Mucosa of rectum (tissue), 2 donors: ENCODE measurements around the gene OSBPL1A.

Experiments
- H3K27ac ChIP-seq, 2 donors: one replicate each; pipeline ENCODE4 v1.7.0; 2013; ENCODE audit warnings: inconsistent platforms in 2 of 2, low read depth in 2 of 2, low read length in 2 of 2
- H3K27me3 ChIP-seq, 2 donors: one replicate each; pipeline ENCODE4 v1.7.0; 2013; ENCODE audit warnings: low read length in 2 of 2; ENCODE audit not compliant: control insufficient read depth in 2 of 2, insufficient read depth in 2 of 2
- H3K36me3 ChIP-seq, 2 donors: one replicate each; pipeline ENCODE4 v1.7.0; 2013; ENCODE audit warnings: low read length in 2 of 2; ENCODE audit not compliant: control insufficient read depth in 2 of 2, insufficient read depth in 2 of 2
- H3K4me1 ChIP-seq, 2 donors: one replicate each; pipeline ENCODE4 v1.7.0; 2013; ENCODE audit warnings: low read length in 2 of 2, mild to moderate bottlenecking in 1 of 2; ENCODE audit not compliant: control insufficient read depth in 2 of 2, insufficient read depth in 2 of 2
- H3K4me3 ChIP-seq, 2 donors: one replicate each; pipeline ENCODE4 v1.7.0; 2013; ENCODE audit warnings: low read length in 2 of 2
- H3K9ac ChIP-seq, 2 donors: one replicate each; pipeline ENCODE4 v1.7.0; 2013; ENCODE audit warnings: low read length in 2 of 2, low read depth in 1 of 2, mild to moderate bottlenecking in 1 of 2
- H3K9me3 ChIP-seq, 2 donors: one replicate each; pipeline ENCODE4 v1.7.0; 2013; ENCODE audit warnings: low read length in 2 of 2; ENCODE audit not compliant: control insufficient read depth in 2 of 2
- donor health status: healthy.
- donor health status: Normal muscosa, but diverticular disease.

OSBPL1A gene

GRCh38 chr18:24265502-24266064 is 132.0 kb downstream of the OSBPL1A start:
- H3K4me3 ChIP-seq: no peak overlapping the region
- no peaks in the 10 kb centered on the region for H3K9me3 ChIP-seq
- no peak overlapping the region for H3K27ac ChIP-seq
- peaks cover 0 to 2% of the 10 kb centered on the region in 2 donors for H3K36me3 ChIP-seq
- peaks cover 8 to 26% of the 10 kb centered on the region in 2 donors for H3K4me1 ChIP-seq
- no peaks in the 10 kb centered on the region for H3K27me3 ChIP-seq
- H3K9ac ChIP-seq: no peak overlapping the region

- Histone ChIP-seq H3K27ac (peak overlapping the region in 1 of 2 donors; percentile 37), H3K4me1 (peaks cover 4 to 18% of the 10 kb centered on the region in 2 donors), H3K27me3 (no peaks in the 10 kb centered on the region), H3K36me3 (peaks cover 0 to 2% of the 10 kb centered on the region in 2 donors), H3K9me3 (no peaks in the 10 kb centered on the region), H3K4me3 (no peak overlapping the region), H3K9ac (no peak overlapping the region)
These were observed 134.6 kb downstream of the OSBPL1A start for GRCh38 chr18:24263050-24263449.

GRCh38 chr18:24262087-24262486 is 135.5 kb downstream of the OSBPL1A start:
- H3K9me3 ChIP-seq: peaks cover 0 to under 1% of the 10 kb centered on the region in 2 donors
- H3K9ac ChIP-seq: no peak overlapping the region
- H3K4me1 ChIP-seq: peaks cover 4 to 18% of the 10 kb centered on the region in 2 donors
- peaks cover 0 to 2% of the 10 kb centered on the region in 2 donors for H3K36me3 ChIP-seq
- no peaks in the 10 kb centered on the region for H3K27me3 ChIP-seq
- H3K4me3 ChIP-seq: no peak overlapping the region
- no peak overlapping the region for H3K27ac ChIP-seq

GRCh38 chr18:24259869-24260641 is 137.6 kb downstream of the OSBPL1A start:
- H3K4me1 ChIP-seq: peaks cover 4 to 18% of the 10 kb centered on the region in 2 donors
- H3K9ac ChIP-seq: no peak overlapping the region
- no peak overlapping the region for H3K4me3 ChIP-seq
- peaks cover 0 to 2% of the 10 kb centered on the region in 2 donors for H3K9me3 ChIP-seq
- no peaks in the 10 kb centered on the region for H3K27me3 ChIP-seq
- no peak overlapping the region for H3K27ac ChIP-seq
- no peaks in the 10 kb centered on the region for H3K36me3 ChIP-seq

GRCh38 chr18:24254071-24254470 is 143.6 kb downstream of the OSBPL1A start:
- no peaks in the 10 kb centered on the region for H3K36me3 ChIP-seq
- H3K27me3 ChIP-seq: no peaks in the 10 kb centered on the region
- no peak overlapping the region for H3K4me3 ChIP-seq
- H3K9ac ChIP-seq: no peak overlapping the region
- no peak overlapping the region for H3K27ac ChIP-seq
- H3K9me3 ChIP-seq: peaks cover 0 to 2% of the 10 kb centered on the region in 2 donors
- no peaks in the 10 kb centered on the region for H3K4me1 ChIP-seq

- H3K9ac ChIP-seq: no peak overlapping the region
- no peaks in the 10 kb centered on the region for H3K9me3 ChIP-seq
- no peak overlapping the region for H3K4me3 ChIP-seq
- no peaks in the 10 kb centered on the region for H3K4me1 ChIP-seq
- H3K27ac ChIP-seq: no peak overlapping the region
- H3K27me3 ChIP-seq: no peaks in the 10 kb centered on the region
- no peaks in the 10 kb centered on the region for H3K36me3 ChIP-seq
These were observed 147.9 kb downstream of the OSBPL1A start for GRCh38 chr18:24249716-24250115.

- no peak overlapping the region for H3K27ac ChIP-seq
These were observed 149.3 kb downstream of the OSBPL1A start for GRCh38 chr18:24248359-24248758.

GRCh38 chr18:24246143-24246542 is 151.5 kb downstream of the OSBPL1A start:
- H3K27me3 ChIP-seq: no peaks in the 10 kb centered on the region
- no peak overlapping the region for H3K4me3 ChIP-seq
- no peak overlapping the region for H3K9ac ChIP-seq
- no peaks in the 10 kb centered on the region for H3K4me1 ChIP-seq
- no peaks in the 10 kb centered on the region for H3K36me3 ChIP-seq
- H3K27ac ChIP-seq: no peak overlapping the region
- H3K9me3 ChIP-seq: no peaks in the 10 kb centered on the region

More at GRCh38 chr18:24248359-24248758, 149.3 kb downstream of the OSBPL1A start:
- no peak overlapping the region for H3K4me3 ChIP-seq
- no peaks in the 10 kb centered on the region for H3K9me3 ChIP-seq
- H3K27me3 ChIP-seq: no peaks in the 10 kb centered on the region
- H3K4me1 ChIP-seq: no peaks in the 10 kb centered on the region
- H3K36me3 ChIP-seq: no peaks in the 10 kb centered on the region
- H3K9ac ChIP-seq: no peak overlapping the region

GRCh38 chr18:24244698-24245097 is 152.9 kb downstream of the OSBPL1A start:
- no peaks in the 10 kb centered on the region for H3K36me3 ChIP-seq
- H3K27me3 ChIP-seq: no peaks in the 10 kb centered on the region
- H3K9ac ChIP-seq: no peak overlapping the region
- no peak overlapping the region for H3K4me3 ChIP-seq
- no peaks in the 10 kb centered on the region for H3K9me3 ChIP-seq
- no peaks in the 10 kb centered on the region for H3K4me1 ChIP-seq
- no peak overlapping the region for H3K27ac ChIP-seq

GRCh38 chr18:24243677-24244076 is 153.9 kb downstream of the OSBPL1A start:
- H3K9me3 ChIP-seq: no peaks in the 10 kb centered on the region
- no peaks in the 10 kb centered on the region for H3K36me3 ChIP-seq
- no peak overlapping the region for H3K27ac ChIP-seq
- H3K4me3 ChIP-seq: no peak overlapping the region
- no peak overlapping the region for H3K9ac ChIP-seq
- no peaks in the 10 kb centered on the region for H3K4me1 ChIP-seq
- H3K27me3 ChIP-seq: no peaks in the 10 kb centered on the region
